Sigmoid colon (tissue), 7 donors: Measurements from ENCODE around the gene ZNF219. TPM values are rescaled to one million over a fixed set of nuclear protein-coding genes. Genes with fewer than 3 reads are reported as not detected.

ENCODE experiments used
- DNase-seq: peaks from one replicate; pipeline ENCODE4 v3.0.0-alpha.2; 2019
- H3K27ac ChIP-seq, 4 donors: fragments of 200-600 bp; sonication (generic); one replicate each; pipeline ENCODE4 v1.5.1; 2016 to 2019; ENCODE audit warnings: mild to moderate bottlenecking in 1 of 4
- H3K27me3 ChIP-seq, 3 donors: fragments of 200-600 bp; sonication (generic); one replicate each; pipeline ENCODE4 v1.5.1; 2019; ENCODE audit warnings: mild to moderate bottlenecking in 1 of 3
- H3K36me3 ChIP-seq, 4 donors: fragments of 200-600 bp; sonication (generic); one replicate each; pipeline ENCODE4 v1.5.1; 2016 to 2019
- H3K4me1 ChIP-seq, 4 donors: fragments of 200-600 bp; sonication (generic); one replicate each; pipeline ENCODE4 v1.5.1; 2017 to 2019
- H3K4me3 ChIP-seq, 4 donors: fragments of 200-600 bp; sonication (generic); one replicate each; pipeline ENCODE4 v1.5.1; 2017 to 2019; ENCODE audit warnings: mild to moderate bottlenecking in 2 of 4, moderate library complexity in 1 of 4
- H3K9me3 ChIP-seq, 4 donors: fragments of 200-600 bp in 3 of 4; sonication (generic) in 3 of 4; one replicate each; pipeline versions ENCODE4 v1.5.1 to v1.6.1; 2013 to 2019
- EP300 ChIP-seq, 4 donors: sonication (generic); formaldehyde crosslinking; IDR thresholded peaks; one replicate each; pipeline ENCODE4 v1.6.1; 2017; ENCODE audit warnings: antibody characterized with exemption in 4 of 4
- POLR2A ChIP-seq, 2 donors: fragments of 450-650 bp; IDR thresholded peaks; one replicate each; pipeline ENCODE4 v1.6.1; 2016; ENCODE audit warnings: antibody characterized with exemption in 2 of 2, mild to moderate bottlenecking in 2 of 2, moderate library complexity in 2 of 2
- POLR2AphosphoS5 ChIP-seq, 4 donors: sonication (generic); formaldehyde crosslinking; IDR thresholded peaks; one replicate each; pipeline ENCODE4 v1.6.1; 2017; ENCODE audit warnings: antibody characterized with exemption in 4 of 4
- WGBS, 2 donors: extraction: QIAGEN DNeasy Blood & Tissue Kit; methylation state at CpG; one replicate each; pipeline ENCODE4 v1.1.7; 2013; 5-methylcytosine and 5-hydroxymethylcytosine counted together
- intact Hi-C: fragments of 100-400 bp; cut with DNase I; formaldehyde crosslinking; loops from one replicate; pipeline ENCODE4 v1.15.1; 2023
- polyA plus RNA-seq, 3 donors: library from polyadenylated mRNA; stranded (reverse); fragments of 200-250 nt; gene quantifications; one replicate each; pipeline ENCODE4 v1.2.3, GENCODE V29; 2013
- total RNA-seq, 4 donors: library from RNA; depleted of rRNA; stranded (reverse); fragments of >200 nt; gene quantifications; one replicate each; pipeline ENCODE4 v1.1.0, GENCODE V29; 2016
- TF ChIP-seq, protein P1 (sequence below), 4 experiments: fragments of 450-650 bp in 3 of 4; fragments of 200-600 bp in 1 of 4; IDR thresholded peaks; one replicate each; pipeline ENCODE4 v1.5.1; 2016 to 2019; ENCODE audit warnings: antibody characterized with exemption in 4 of 4, mild to moderate bottlenecking in 3 of 4, moderate library complexity in 2 of 4
- donor health status: healthy with polysubstance abuse.
- donor health status: Bipolar disorder and iron deficiency.
- donor health status: healthy.

ZNF219 gene
- 10 to 100 TPM; 38.2 to 89.7 (median 65.0) TPM for total RNA-seq
- 10 to 100 TPM; 27.6 to 52.9 (median 29.4) TPM for polyA plus RNA-seq

DNA sequence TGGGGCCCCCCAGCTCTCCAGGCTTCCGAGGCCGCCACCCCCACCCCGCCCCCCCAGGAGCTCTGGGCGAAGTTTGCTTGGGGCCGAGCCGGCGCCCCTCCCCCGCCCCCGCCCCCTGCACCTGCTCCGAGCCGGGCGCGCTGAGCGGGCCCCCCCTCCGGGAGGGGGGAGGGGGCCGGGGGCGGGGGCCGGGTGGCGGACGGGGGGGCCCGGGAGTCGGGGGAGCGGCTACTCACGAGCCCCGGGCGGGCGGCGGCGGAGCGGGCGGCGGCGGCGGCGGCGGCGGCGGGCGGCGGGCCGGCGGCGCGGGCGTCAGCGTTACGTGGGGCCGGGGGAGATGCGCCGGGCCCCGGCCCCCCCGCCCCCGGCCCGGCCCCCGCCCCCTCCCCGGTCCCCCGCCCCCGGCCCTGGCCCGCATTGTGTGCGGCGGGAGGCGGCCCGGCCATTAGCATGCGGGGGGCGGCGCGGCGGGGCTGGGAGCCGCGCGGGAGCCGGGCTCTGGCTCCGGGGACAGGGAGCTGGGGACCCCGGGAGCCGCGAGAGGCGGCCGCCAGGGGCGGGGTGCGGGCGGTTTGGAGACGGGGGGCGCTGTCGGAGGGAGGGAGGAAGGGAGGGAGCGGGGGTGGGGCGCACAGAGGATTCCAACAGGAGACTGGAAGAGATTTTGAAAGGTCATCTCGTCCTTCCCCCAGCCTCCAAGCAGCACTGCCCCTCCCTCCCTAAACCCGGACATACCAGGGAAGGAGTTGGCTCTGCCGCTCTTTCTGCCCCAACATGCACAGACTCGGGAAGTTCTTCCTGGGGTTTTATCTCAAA lies at the start of gene ZNF219:
Gene ZNF219, minus strand, starts transcription at position 580 of the 816 bp plus-strand sequence. CDS start 5,064 bp downstream, outside the sequence.
- H3K4me3 ChIP-seq: peak within 1 kb of the TSS; percentile 53 to 77 (median 72)
- TF ChIP-seq EP300 (IDR thresholded peaks at IDR 0.05): no peak
- TF ChIP-seq POLR2AphosphoS5 (IDR thresholded peaks at IDR 0.05): peak; percentile 47 to 64 (median 58)
- H3K9me3 ChIP-seq: no peaks in the 10 kb centered on the region
- intact Hi-C loops: loop anchor here (5.0 to 10.0 kb wide), 3 partner anchors 416 to 763 kb away; partner anchors contain the start of genes CCNB1IP1 and RNASE4
- WGBS, 2 donors: 1% methylated on average over 82 to 84 of the region's 90 CpGs
- H3K27me3 ChIP-seq: no peaks in the 10 kb centered on the region
- peaks cover 0 to 66% (median 59%) of the 10 kb centered on the region in 4 donors for H3K4me1 ChIP-seq
- H3K27ac ChIP-seq: peak within 1 kb of the TSS; percentile 92 to 98 (median 97)
- peak; percentile 86 for DNase-seq
- H3K36me3 ChIP-seq: peaks cover 0 to 1% (median 0%) of the 10 kb centered on the region in 4 donors

GRCh38 chr14:21145437-21145836 lies 47.0 kb upstream of the ZNF219 start:
- Histone ChIP-seq H3K4me3 (no peak overlapping the region), H3K27me3 (no peaks in the 10 kb centered on the region), H3K9me3 (peaks cover 0 to 9% (median 1%) of the 10 kb centered on the region in 4 donors), H3K4me1 (no peaks in the 10 kb centered on the region), H3K36me3 (no peaks in the 10 kb centered on the region), H3K27ac (no peak overlapping the region)
- DNase-seq: no peak
- intact Hi-C loops: no loop called here
- TF ChIP-seq POLR2AphosphoS5 (IDR thresholded peaks at IDR 0.05) (no peak), POLR2A (IDR thresholded peaks at IDR 0.05) (no peak), EP300 (IDR thresholded peaks at IDR 0.05) (no peak)
- TF ChIP-seq, protein P1, sequence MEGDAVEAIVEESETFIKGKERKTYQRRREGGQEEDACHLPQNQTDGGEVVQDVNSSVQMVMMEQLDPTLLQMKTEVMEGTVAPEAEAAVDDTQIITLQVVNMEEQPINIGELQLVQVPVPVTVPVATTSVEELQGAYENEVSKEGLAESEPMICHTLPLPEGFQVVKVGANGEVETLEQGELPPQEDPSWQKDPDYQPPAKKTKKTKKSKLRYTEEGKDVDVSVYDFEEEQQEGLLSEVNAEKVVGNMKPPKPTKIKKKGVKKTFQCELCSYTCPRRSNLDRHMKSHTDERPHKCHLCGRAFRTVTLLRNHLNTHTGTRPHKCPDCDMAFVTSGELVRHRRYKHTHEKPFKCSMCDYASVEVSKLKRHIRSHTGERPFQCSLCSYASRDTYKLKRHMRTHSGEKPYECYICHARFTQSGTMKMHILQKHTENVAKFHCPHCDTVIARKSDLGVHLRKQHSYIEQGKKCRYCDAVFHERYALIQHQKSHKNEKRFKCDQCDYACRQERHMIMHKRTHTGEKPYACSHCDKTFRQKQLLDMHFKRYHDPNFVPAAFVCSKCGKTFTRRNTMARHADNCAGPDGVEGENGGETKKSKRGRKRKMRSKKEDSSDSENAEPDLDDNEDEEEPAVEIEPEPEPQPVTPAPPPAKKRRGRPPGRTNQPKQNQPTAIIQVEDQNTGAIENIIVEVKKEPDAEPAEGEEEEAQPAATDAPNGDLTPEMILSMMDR (IDR thresholded peaks at IDR 0.05): no peak

GRCh38 chr14:21142357-21142756 lies 43.9 kb upstream of the ZNF219 start:
- H3K27ac ChIP-seq: no peak overlapping the region
- H3K36me3 ChIP-seq: no peaks in the 10 kb centered on the region
- no peak overlapping the region for H3K4me3 ChIP-seq
- intact Hi-C loops: no loop called here
- 82 to 92% methylated on average over 1 of the region's 1 CpG for WGBS, 2 donors
- peaks cover 0 to 6% (median 1%) of the 10 kb centered on the region in 4 donors for H3K9me3 ChIP-seq
- H3K4me1 ChIP-seq: no peaks in the 10 kb centered on the region
- TF ChIP-seq, protein P1 (IDR thresholded peaks at IDR 0.05): no peak
- no peak for TF ChIP-seq POLR2AphosphoS5 (IDR thresholded peaks at IDR 0.05)
- no peak for TF ChIP-seq POLR2A (IDR thresholded peaks at IDR 0.05)
- TF ChIP-seq EP300 (IDR thresholded peaks at IDR 0.05): no peak
- DNase-seq: no peak
- H3K27me3 ChIP-seq: no peaks in the 10 kb centered on the region

DNA sequence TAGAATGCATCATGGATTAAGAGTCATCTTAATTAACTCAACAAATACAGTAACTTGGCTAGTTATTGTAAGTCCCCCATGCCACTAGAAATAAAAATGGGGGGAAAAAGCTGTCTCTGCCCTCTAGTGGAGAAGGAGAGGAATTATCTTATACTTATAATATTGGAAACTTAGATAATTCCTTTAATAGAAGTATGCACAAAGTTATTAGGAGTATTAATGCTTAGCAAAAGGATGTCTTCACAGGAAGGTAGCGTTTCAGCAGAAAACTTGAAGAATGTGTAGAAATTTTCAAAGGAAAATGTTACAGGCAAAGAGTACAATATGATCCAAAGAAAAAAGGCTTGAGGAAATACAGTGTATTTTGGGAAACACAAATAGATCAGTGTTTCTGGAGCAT lies 37.6 kb upstream of the ZNF219 start:
- intact Hi-C loops: no loop called here

GRCh38 chr14:21133901-21134300 lies 35.4 kb upstream of the ZNF219 start:
- H3K27ac ChIP-seq: no peak overlapping the region
- intact Hi-C loops: no loop called here

More for the DNA sequence above, 37.6 kb upstream of the ZNF219 start:
- Histone ChIP-seq H3K9me3 (no peaks in the 10 kb centered on the region), H3K27me3 (no peaks in the 10 kb centered on the region), H3K4me1 (no peaks in the 10 kb centered on the region), H3K4me3 (no peak overlapping the region), H3K27ac (no peak overlapping the region), H3K36me3 (no peaks in the 10 kb centered on the region)
- 24 to 40% methylated on average over 1 of the region's 1 CpG for WGBS, 2 donors
- TF ChIP-seq POLR2AphosphoS5 (IDR thresholded peaks at IDR 0.05) (no peak), POLR2A (IDR thresholded peaks at IDR 0.05) (no peak)
- TF ChIP-seq, protein P1 (IDR thresholded peaks at IDR 0.05): peak in 2 of 4 experiments; percentile 14 to 54
- DNase-seq: no peak

More at GRCh38 chr14:21133901-21134300, 35.4 kb upstream of the ZNF219 start:
- TF ChIP-seq EP300 (IDR thresholded peaks at IDR 0.05) (no peak), POLR2AphosphoS5 (IDR thresholded peaks at IDR 0.05) (no peak), POLR2A (IDR thresholded peaks at IDR 0.05) (no peak)
- TF ChIP-seq, protein P1 (IDR thresholded peaks at IDR 0.05): no peak
- Histone ChIP-seq H3K27me3 (no peaks in the 10 kb centered on the region), H3K4me3 (no peak overlapping the region), H3K4me1 (no peaks in the 10 kb centered on the region), H3K36me3 (no peaks in the 10 kb centered on the region), H3K9me3 (no peaks in the 10 kb centered on the region)
- 82 to 85% methylated on average over 1 of the region's 1 CpG for WGBS, 2 donors
- DNase-seq: no peak
